Fibroblast of lung (primary cell): ENCODE measurements around the gene RUSC2. TPM values are rescaled to one million over a fixed set of nuclear protein-coding genes. Genes with fewer than 3 reads are reported as not detected.
"Not testable (repeated sequence)": the region's sequence is repeated elsewhere in the genome, so short reads cannot be mapped to it uniquely, and the experiment has no call there.

Experiments
- DNase-seq, 2 donors: peaks; one replicate each; pipeline versions ENCODE4 v3.0.0 to v3.0.0-alpha.2; 2010; ENCODE audit warnings: low read depth in 2 of 2
- H2AFZ ChIP-seq: 2 replicates; pipeline ENCODE4 v1.5.1; 2012; ENCODE audit warnings: low read length, control low read depth, inconsistent platforms
- H3K27ac ChIP-seq: 2 replicates; pipeline ENCODE4 v1.5.1; 2011; ENCODE audit warnings: low read length, control low read depth; ENCODE audit not compliant: insufficient read depth
- H3K27me3 ChIP-seq: 2 replicates; pipeline ENCODE4 v1.5.1; 2011; ENCODE audit warnings: mild to moderate bottlenecking, low read length; ENCODE audit not compliant: control insufficient read depth, insufficient read depth
- H3K36me3 ChIP-seq: 2 replicates; pipeline ENCODE4 v1.5.1; 2011; ENCODE audit warnings: low read length; ENCODE audit not compliant: control insufficient read depth, insufficient read depth
- H3K4me1 ChIP-seq: 2 replicates; pipeline ENCODE4 v1.5.1; 2011; ENCODE audit warnings: low read length; ENCODE audit not compliant: control insufficient read depth, insufficient read depth; ENCODE audit errors: extremely low read depth
- H3K4me2 ChIP-seq: 2 replicates; pipeline ENCODE4 v1.5.1; 2011; ENCODE audit warnings: low read length, control low read depth; ENCODE audit not compliant: insufficient read depth; ENCODE audit errors: extremely low read depth
- H3K4me3 ChIP-seq, 4 experiments: fragments of 200-600 bp in 1 of 4; sonication (generic) in 1 of 4; replicated peaks in 1 of 4; 2 replicates each; pipeline ENCODE4 v1.5.1; 2011 to 2016; ENCODE audit warnings: low read length in 4 of 4, low read depth in 3 of 4, mild to moderate bottlenecking in 3 of 4, control low read depth in 2 of 4, inconsistent platforms in 1 of 4, mixed read lengths in 1 of 4; ENCODE audit not compliant: insufficient read depth in 1 of 4; ENCODE audit errors: control extremely low read depth in 1 of 4
- H3K79me2 ChIP-seq: 2 replicates; pipeline ENCODE4 v1.5.1; 2012; ENCODE audit warnings: mild to moderate bottlenecking, low read length, inconsistent platforms; ENCODE audit not compliant: control insufficient read depth, insufficient read depth
- H3K9ac ChIP-seq: 2 replicates; pipeline ENCODE4 v1.5.1; 2011; ENCODE audit warnings: mild to moderate bottlenecking, low read length, control low read depth; ENCODE audit not compliant: insufficient read depth
- H3K9me3 ChIP-seq: 2 replicates; pipeline ENCODE4 v1.5.1; 2012; ENCODE audit warnings: low read depth, low read length; ENCODE audit not compliant: control insufficient read depth, insufficient read depth
- H4K20me1 ChIP-seq: 2 replicates; pipeline ENCODE4 v1.5.1; 2011; ENCODE audit warnings: low read length; ENCODE audit not compliant: control insufficient read depth, insufficient read depth; ENCODE audit errors: extremely low read depth
- EZH2 ChIP-seq: IDR thresholded peaks from 2 replicates; pipeline ENCODE4 v1.5.1; 2012; ENCODE audit warnings: low read length, control low read depth, mild to moderate bottlenecking; ENCODE audit errors: missing control alignments
- polyA plus RNA-seq, 2 donors: library from polyadenylated mRNA; depleted of rRNA in 1 of 2; stranded (reverse) in 1 of 2; unstranded in 1 of 2; fragments of >200 nt; gene quantifications; 2 replicates each; pipeline ENCODE4 v1.2.1, GENCODE V29; 2011 to 2012; ENCODE audit warnings: missing spikeins in 1 of 2
- total RNA-seq: library from RNA; depleted of rRNA; stranded (reverse); fragments of >200 nt; gene quantifications from 2 replicates; pipeline ENCODE4 v1.2.1, GENCODE V29; 2014
- TF ChIP-seq, protein P1 (sequence below), 2 donors: IDR thresholded peaks in 1 of 2; conservative IDR thresholded peaks in 1 of 2; 1 replicate in 1 of 2; 2 replicates in 1 of 2; pipeline ENCODE4 v1.5.1; 2011 to 2012; ENCODE audit warnings: low read length in 2 of 2, control low read depth in 1 of 2, inconsistent platforms in 1 of 2, low read depth in 1 of 2, mild to moderate bottlenecking in 1 of 2

The RUSC2 gene
- total and polyA plus RNA-seq, 2 donors (not counting 1 experiment from before 2014, with no cell fraction given), result 14.8 to 15.5 TPM

DNA sequence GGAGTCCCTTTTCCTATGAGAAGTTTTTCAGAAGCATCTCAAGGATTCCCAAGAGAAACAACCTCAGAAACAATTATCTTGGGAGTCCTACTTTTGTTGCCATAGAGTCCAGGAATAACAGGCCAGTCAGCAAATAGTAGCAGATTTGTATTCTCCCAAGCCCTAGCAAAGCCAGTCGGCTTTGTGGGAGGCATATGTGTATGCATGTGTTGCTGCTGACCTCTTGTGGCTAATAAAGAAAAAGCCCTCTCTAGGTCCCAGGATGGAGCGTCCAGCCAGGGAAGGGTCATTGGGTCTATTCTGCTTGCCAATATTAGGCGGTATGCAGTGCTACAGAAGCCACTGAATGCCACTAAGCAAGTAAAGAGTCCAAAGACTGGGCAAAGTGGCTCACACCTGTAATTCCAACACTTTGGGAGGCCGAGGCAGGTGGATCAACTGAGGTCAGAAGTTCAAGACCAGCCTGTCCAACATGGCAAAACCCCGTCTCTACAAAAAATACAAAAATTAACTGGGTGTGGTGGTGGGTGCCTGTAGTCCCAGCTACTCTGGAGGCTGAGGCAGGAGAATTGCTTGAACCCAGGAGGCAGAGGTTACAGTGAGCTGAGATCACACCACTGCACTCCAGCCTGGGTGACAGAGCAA, 12.6 kb upstream of the RUSC2 start:
- not testable (repeated sequence) for H3K9me3 ChIP-seq, H3K27ac ChIP-seq, H4K20me1 ChIP-seq, H3K4me1 ChIP-seq, H3K4me3 ChIP-seq, H3K9ac ChIP-seq, H3K79me2 ChIP-seq, H3K27me3 ChIP-seq, H2AFZ ChIP-seq, H3K4me2 ChIP-seq, H3K36me3 ChIP-seq
- TF ChIP-seq, protein P1, sequence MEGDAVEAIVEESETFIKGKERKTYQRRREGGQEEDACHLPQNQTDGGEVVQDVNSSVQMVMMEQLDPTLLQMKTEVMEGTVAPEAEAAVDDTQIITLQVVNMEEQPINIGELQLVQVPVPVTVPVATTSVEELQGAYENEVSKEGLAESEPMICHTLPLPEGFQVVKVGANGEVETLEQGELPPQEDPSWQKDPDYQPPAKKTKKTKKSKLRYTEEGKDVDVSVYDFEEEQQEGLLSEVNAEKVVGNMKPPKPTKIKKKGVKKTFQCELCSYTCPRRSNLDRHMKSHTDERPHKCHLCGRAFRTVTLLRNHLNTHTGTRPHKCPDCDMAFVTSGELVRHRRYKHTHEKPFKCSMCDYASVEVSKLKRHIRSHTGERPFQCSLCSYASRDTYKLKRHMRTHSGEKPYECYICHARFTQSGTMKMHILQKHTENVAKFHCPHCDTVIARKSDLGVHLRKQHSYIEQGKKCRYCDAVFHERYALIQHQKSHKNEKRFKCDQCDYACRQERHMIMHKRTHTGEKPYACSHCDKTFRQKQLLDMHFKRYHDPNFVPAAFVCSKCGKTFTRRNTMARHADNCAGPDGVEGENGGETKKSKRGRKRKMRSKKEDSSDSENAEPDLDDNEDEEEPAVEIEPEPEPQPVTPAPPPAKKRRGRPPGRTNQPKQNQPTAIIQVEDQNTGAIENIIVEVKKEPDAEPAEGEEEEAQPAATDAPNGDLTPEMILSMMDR (conservative IDR thresholded peaks at IDR 0.05 in 1 of 2, IDR thresholded peaks at IDR 0.05 in 1 of 2; ENCODE audit: low read depth in 1 of 2, low read length in 2 of 2), result peak; percentile 78 to 90
- peak; percentile 76 to 92 for DNase-seq

DNA sequence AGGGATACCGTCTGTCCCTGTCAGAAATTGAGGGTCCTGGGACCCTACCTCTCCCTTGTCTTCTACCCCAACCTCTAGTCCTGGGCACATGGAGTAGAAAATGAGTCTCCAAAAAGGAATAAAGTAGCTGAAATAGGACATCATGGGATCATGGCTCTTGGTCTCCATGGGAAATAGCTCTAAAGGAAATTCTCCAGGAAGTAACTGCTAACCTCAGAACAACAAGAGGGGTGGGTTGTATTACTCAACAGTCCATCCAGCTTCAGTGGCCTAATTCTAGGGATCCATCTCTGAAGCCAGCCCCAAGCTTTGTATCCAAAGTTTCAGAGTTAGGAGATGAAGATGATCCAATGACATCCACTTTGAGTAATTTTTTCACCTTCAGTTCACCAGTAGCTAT, 11.0 kb upstream of the RUSC2 start:
- DNase-seq, result no peak
- no peaks in the 10 kb centered on the region for H4K20me1 ChIP-seq
- H2AFZ ChIP-seq, result no peak overlapping the region
- no peaks in the 10 kb centered on the region for H3K9me3 ChIP-seq
- no peaks in the 10 kb centered on the region for H3K4me1 ChIP-seq
- no peak overlapping the region for H3K4me3 ChIP-seq
- no peaks in the 10 kb centered on the region for H3K36me3 ChIP-seq
- TF ChIP-seq EZH2, result no peak
- TF ChIP-seq, protein P1 (conservative IDR thresholded peaks at IDR 0.05 in 1 of 2, IDR thresholded peaks at IDR 0.05 in 1 of 2; ENCODE audit: low read depth in 1 of 2, low read length in 2 of 2), result no peak
- H3K27ac ChIP-seq, result no peak overlapping the region
- H3K27me3 ChIP-seq, result no peaks in the 10 kb centered on the region
- H3K9ac ChIP-seq, result no peak overlapping the region
- no peak overlapping the region for H3K4me2 ChIP-seq
- H3K79me2 ChIP-seq, result no peaks in the 10 kb centered on the region

DNA sequence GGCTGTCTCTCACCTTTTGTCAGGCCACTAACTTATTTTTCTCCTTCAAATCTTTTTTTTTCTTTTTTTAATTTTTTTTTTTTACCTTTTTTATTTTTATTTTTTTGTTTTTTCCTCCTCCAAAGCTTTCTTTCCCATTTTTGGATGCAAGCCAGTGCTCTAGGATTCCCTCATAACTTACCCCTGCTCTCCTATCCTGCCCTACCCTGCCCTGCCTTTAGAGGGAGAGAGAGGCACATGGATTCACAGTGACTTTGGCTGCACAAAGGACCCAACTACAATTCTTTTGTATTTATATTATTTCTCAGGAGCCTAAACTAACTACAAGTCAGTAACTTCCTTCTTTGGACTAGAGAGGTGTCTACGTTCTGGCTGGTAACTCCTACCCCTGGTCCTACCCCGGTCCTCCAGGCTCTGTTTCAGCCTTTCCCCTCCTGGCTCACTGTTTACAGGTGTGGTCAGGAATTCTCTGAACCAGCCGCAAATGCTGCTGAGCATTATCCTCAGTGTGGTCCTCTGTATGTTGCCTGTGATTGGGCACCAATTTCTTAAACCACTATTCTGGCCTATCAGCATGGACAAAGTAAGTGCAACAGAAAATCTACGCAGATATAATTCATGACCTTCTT, 8.4 kb upstream of the RUSC2 start:
- Histone ChIP-seq H3K36me3 (no peaks in the 10 kb centered on the region), H3K27me3 (no peaks in the 10 kb centered on the region), H3K79me2 (no peaks in the 10 kb centered on the region), H3K9me3 (no peaks in the 10 kb centered on the region), H3K4me2 (no peak overlapping the region), H3K4me1 (no peaks in the 10 kb centered on the region), H4K20me1 (no peaks in the 10 kb centered on the region), H3K9ac (no peak overlapping the region), H3K4me3 (no peak overlapping the region), H3K27ac (no peak overlapping the region), H2AFZ (no peak overlapping the region)
- no peak for TF ChIP-seq EZH2
- TF ChIP-seq, protein P1 (conservative IDR thresholded peaks at IDR 0.05 in 1 of 2, IDR thresholded peaks at IDR 0.05 in 1 of 2; ENCODE audit: low read depth in 1 of 2, low read length in 2 of 2), result peak; percentile 77 to 89
- peak; percentile 43 to 75 for DNase-seq
